ENCODE results near the gene TMEM63C. TPM values are rescaled to one million over a fixed set of nuclear protein-coding genes. Genes with fewer than 3 reads are reported as not detected.

TMEM63C gene
- total RNA-seq, 1 experiment from 2014 or later: 5.4 TPM

DNA sequence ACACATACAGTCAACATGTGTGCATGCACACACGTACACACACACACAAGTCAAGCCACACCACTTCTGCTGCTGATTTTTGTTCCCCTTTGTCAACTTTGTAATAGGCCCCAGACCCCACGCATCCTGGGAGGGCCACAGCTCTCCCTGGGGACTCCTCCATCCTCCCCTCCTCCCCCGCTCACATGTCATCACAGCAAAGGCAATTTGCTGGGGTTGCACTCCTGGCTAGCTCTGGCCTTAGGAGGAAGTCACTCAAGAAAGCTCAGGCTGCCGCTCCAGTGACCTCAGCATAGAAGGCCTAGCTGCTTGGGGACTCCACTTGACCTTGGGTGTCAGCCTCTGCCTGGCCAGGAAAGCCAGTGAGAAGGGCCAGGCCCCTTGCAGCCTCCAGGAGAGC is 62.3 kb downstream of the TMEM63C start:
- ChIA-PET CTCF (no interaction called here), POLR2A (ENCODE audit: unreplicated experiment) (no interaction called here)
- no peaks in the 10 kb centered on the region for H3K9me2 ChIP-seq (replicated peaks; ENCODE audit: low read length)
- no peaks in the 10 kb centered on the region for H3K4me1 ChIP-seq (ENCODE audit: insufficient read depth, low read length)
- H3K79me2 ChIP-seq (ENCODE audit: low read length): no peaks in the 10 kb centered on the region
- no peaks in the 10 kb centered on the region for H4K20me1 ChIP-seq (ENCODE audit: low read length)
- BruUV-seq (replicated peaks): no TSS peak
- H3K9ac ChIP-seq (ENCODE audit: low read length): no peak overlapping the region
- TF ChIP-seq CTCF (conservative IDR thresholded peaks at IDR 0.05; ENCODE audit: low read depth, low read length) (no peak), EZH2 (IDR thresholded peaks at IDR 0.05; ENCODE audit: low read length, unreplicated experiment) (no peak), EZH2phosphoT487 (IDR thresholded peaks at IDR 0.05; ENCODE audit: borderline replicate concordance, low read length) (no peak)
- H3K36me3 ChIP-seq (ENCODE audit: low read depth, low read length): no peaks in the 10 kb centered on the region
- DNase-seq (no peak), ATAC-seq (no peak)
- H2AFZ ChIP-seq (ENCODE audit: low read length): no peak overlapping the region
- H3K4me2 ChIP-seq (ENCODE audit: low read length): no peak overlapping the region
- intact Hi-C loops (cut with micrococcal nuclease): no loop called here
- no peaks in the 10 kb centered on the region for H3F3A ChIP-seq (ENCODE audit: low read length, unreplicated experiment)
- no peaks in the 10 kb centered on the region for H3K9me3 ChIP-seq (ENCODE audit: low read length)
- no peak overlapping the region for H3K27ac ChIP-seq (ENCODE audit: low read length)
- no peaks in the 10 kb centered on the region for H3K27me3 ChIP-seq (ENCODE audit: low read length)
- no peak overlapping the region for H3K4me3 ChIP-seq (ENCODE audit: low read length)

- TF ChIP-seq CTCF (conservative IDR thresholded peaks at IDR 0.05; ENCODE audit: low read depth, low read length) (peak; percentile 37; the same call in 1 of the 2 replicates), EZH2 (IDR thresholded peaks at IDR 0.05; ENCODE audit: low read length, unreplicated experiment) (no peak), EZH2phosphoT487 (IDR thresholded peaks at IDR 0.05; ENCODE audit: borderline replicate concordance, low read length) (no peak)
- Histone ChIP-seq H3K27me3 (ENCODE audit: low read length) (no peaks in the 10 kb centered on the region), H3K79me2 (ENCODE audit: low read length) (no peaks in the 10 kb centered on the region), H4K20me1 (ENCODE audit: low read length) (no peaks in the 10 kb centered on the region), H2AFZ (ENCODE audit: low read length) (no peak overlapping the region), H3K9me2 (replicated peaks; ENCODE audit: low read length) (no peaks in the 10 kb centered on the region), H3K27ac (ENCODE audit: low read length) (no peak overlapping the region), H3K4me2 (ENCODE audit: low read length) (no peak overlapping the region), H3K36me3 (ENCODE audit: low read depth, low read length) (no peaks in the 10 kb centered on the region), H3F3A (ENCODE audit: low read length, unreplicated experiment) (no peaks in the 10 kb centered on the region), H3K9me3 (ENCODE audit: low read length) (no peaks in the 10 kb centered on the region), H3K4me3 (ENCODE audit: low read length) (no peak overlapping the region), H3K9ac (ENCODE audit: low read length) (no peak overlapping the region), H3K4me1 (ENCODE audit: insufficient read depth, low read length) (no peaks in the 10 kb centered on the region)
- DNase-seq: no peak
- CTCF ChIA-PET: no interaction called here
- POLR2A ChIA-PET (ENCODE audit: unreplicated experiment): no interaction called here
- BruUV-seq (replicated peaks): no TSS peak
- intact Hi-C loops (cut with micrococcal nuclease): no loop called here
- no peak for ATAC-seq
These were observed 64.2 kb downstream of the TMEM63C start for GRCh38 chr14:77245820-77246219.

DNA sequence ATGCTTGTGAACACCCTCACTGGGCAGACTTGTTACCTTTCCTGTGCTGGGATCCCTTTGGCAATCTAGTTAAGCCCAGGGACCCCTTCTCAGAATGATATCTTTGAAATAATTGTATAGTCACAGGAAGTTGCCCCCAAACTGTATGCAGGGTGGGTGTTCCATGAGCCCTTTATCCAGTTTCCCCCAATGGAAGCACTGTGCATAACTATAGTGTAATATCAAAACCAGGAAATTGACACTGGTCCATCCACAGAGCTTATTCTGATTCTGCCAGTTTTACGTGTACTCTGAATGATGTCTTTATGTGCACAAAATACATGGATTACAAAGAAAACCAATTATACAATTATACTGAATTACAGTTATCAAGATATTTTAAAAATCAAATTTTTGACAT is 65.2 kb downstream of the TMEM63C start:
- TF ChIP-seq EZH2phosphoT487 (IDR thresholded peaks at IDR 0.05; ENCODE audit: borderline replicate concordance, low read length) (no peak), EZH2 (IDR thresholded peaks at IDR 0.05; ENCODE audit: low read length, unreplicated experiment) (no peak), CTCF (conservative IDR thresholded peaks at IDR 0.05; ENCODE audit: low read depth, low read length) (no peak)
- POLR2A ChIA-PET (ENCODE audit: unreplicated experiment): no interaction called here
- CTCF ChIA-PET: no interaction called here

More for the DNA sequence above, 65.2 kb downstream of the TMEM63C start:
- Histone ChIP-seq H3F3A (ENCODE audit: low read length, unreplicated experiment) (no peaks in the 10 kb centered on the region), H3K9me3 (ENCODE audit: low read length) (no peaks in the 10 kb centered on the region), H2AFZ (ENCODE audit: low read length) (no peak overlapping the region), H3K27ac (ENCODE audit: low read length) (no peak overlapping the region), H3K4me3 (ENCODE audit: low read length) (no peak overlapping the region), H3K9ac (ENCODE audit: low read length) (no peak overlapping the region), H3K4me2 (ENCODE audit: low read length) (no peak overlapping the region), H3K79me2 (ENCODE audit: low read length) (no peaks in the 10 kb centered on the region), H4K20me1 (ENCODE audit: low read length) (no peaks in the 10 kb centered on the region), H3K4me1 (ENCODE audit: insufficient read depth, low read length) (no peaks in the 10 kb centered on the region), H3K9me2 (replicated peaks; ENCODE audit: low read length) (no peaks in the 10 kb centered on the region), H3K27me3 (ENCODE audit: low read length) (no peaks in the 10 kb centered on the region), H3K36me3 (ENCODE audit: low read depth, low read length) (no peaks in the 10 kb centered on the region)
- intact Hi-C loops (cut with micrococcal nuclease): no loop called here
- BruUV-seq (replicated peaks): no TSS peak
- DNase-seq (no peak), ATAC-seq (no peak)

Measured in PC-3 (cell line).